Stomach (tissue), 9 donors: ENCODE results near the gene NOTCH3. TPM values are rescaled to one million over a fixed set of nuclear protein-coding genes. Genes with fewer than 3 reads are reported as not detected.

Source experiments
- DNase-seq, 2 donors: peaks; one replicate each; pipeline versions ENCODE4 v3.0.0 to v3.0.0-alpha.2; 2013 to 2019
- H3K27ac ChIP-seq, 5 donors: fragments of 200-600 bp in 4 of 5; sonication (generic) in 4 of 5; one replicate each; pipeline ENCODE4 v1.5.1; 2013 to 2019; ENCODE audit warnings: mild to moderate bottlenecking in 1 of 5, moderate library complexity in 1 of 5
- H3K27me3 ChIP-seq, 3 donors: fragments of 200-600 bp; sonication (generic); one replicate each; pipeline ENCODE4 v1.5.1; 2017 to 2019; ENCODE audit warnings: mixed run types in 1 of 3
- H3K36me3 ChIP-seq, 4 donors: fragments of 200-600 bp; sonication (generic); 1 replicate in 3 of 4; 2 replicates in 1 of 4; pipeline ENCODE4 v1.5.1; 2016 to 2019
- H3K4me1 ChIP-seq, 4 donors: fragments of 200-600 bp; sonication (generic); one replicate each; pipeline ENCODE4 v1.5.1; 2016 to 2019
- H3K4me3 ChIP-seq, 4 donors: fragments of 200-600 bp; sonication (generic) in 3 of 4; one replicate each; pipeline ENCODE4 v1.5.1; 2016 to 2019; ENCODE audit warnings: mild to moderate bottlenecking in 1 of 4
- H3K9me3 ChIP-seq, 4 donors: fragments of 200-600 bp; sonication (generic); one replicate each; pipeline ENCODE4 v1.5.1; 2016 to 2019
- CTCF ChIP-seq, 7 experiments: fragments of 450-650 bp in 4 of 7; fragments of 200-600 bp in 3 of 7; sonication (generic) in 3 of 7; IDR thresholded peaks; one replicate each; pipeline ENCODE4 v1.5.1; 2016 to 2019; ENCODE audit warnings: antibody characterized with exemption in 7 of 7, control low read depth in 2 of 7, mild to moderate bottlenecking in 1 of 7
- EP300 ChIP-seq: sonication (generic); formaldehyde crosslinking; IDR thresholded peaks from one replicate; pipeline ENCODE4 v1.6.1; 2017; ENCODE audit warnings: antibody characterized with exemption
- POLR2A ChIP-seq, 4 donors: fragments of 450-650 bp; IDR thresholded peaks; one replicate each; pipeline ENCODE4 v1.6.1; 2016; ENCODE audit warnings: antibody characterized with exemption in 4 of 4, control low read depth in 2 of 4, mild to moderate bottlenecking in 1 of 4, moderate library complexity in 1 of 4
- POLR2AphosphoS5 ChIP-seq, 3 donors: sonication (generic); formaldehyde crosslinking; IDR thresholded peaks; one replicate each; pipeline ENCODE4 v1.6.1; 2016; ENCODE audit warnings: antibody characterized with exemption in 3 of 3
- WGBS, 5 donors: extraction: QIAGEN DNeasy Blood & Tissue Kit in 3 of 5; methylation state at CpG; one replicate each; pipeline versions ENCODE4 v1.1.5 to v1.1.7; 2013 to 2018; 5-methylcytosine and 5-hydroxymethylcytosine counted together
- intact Hi-C: fragments of 100-400 bp; cut with DNase I; formaldehyde crosslinking; loops from one replicate; pipeline ENCODE4 v1.15.1; 2023; ENCODE audit warnings: low total_unique reads
- polyA plus RNA-seq, 3 donors: library from polyadenylated mRNA; stranded (reverse); fragments of 200-250 nt; gene quantifications; one replicate each; pipeline ENCODE4 v1.2.3, GENCODE V29; 2013
- total RNA-seq, 5 donors: library from RNA; depleted of rRNA; stranded (reverse); fragments of >200 nt; gene quantifications; one replicate each; pipeline versions ENCODE4 v1.1.0 to v1.2.3, GENCODE V29; 2014 to 2016
- donor health status: healthy with polysubstance abuse.
- donor health status: Bipolar disorder and iron deficiency.
- donor health status: healthy.

Gene NOTCH3
- total and polyA plus RNA-seq, 8 donors = 1.2 to 54.5 (median 22.8) TPM

- Histone ChIP-seq H3K27me3 (peaks cover 0 to 21% (median 6%) of the 10 kb centered on the region in 3 donors), H3K27ac (no peak overlapping the region), H3K4me1 (peaks cover 8 to 19% (median 17%) of the 10 kb centered on the region in 4 donors), H3K36me3 (no peaks in the 10 kb centered on the region), H3K9me3 (no peaks in the 10 kb centered on the region), H3K4me3 (no peak overlapping the region)
- intact Hi-C loops = no loop called here
- peak in 1 of 2 donors; percentile 28 for DNase-seq
- TF ChIP-seq POLR2AphosphoS5 (IDR thresholded peaks at IDR 0.05) (no peak), CTCF (IDR thresholded peaks at IDR 0.05) (no peak), EP300 (no peak), POLR2A (IDR thresholded peaks at IDR 0.05) (no peak)
- WGBS, 5 donors = 56 to 69% (median 63%) methylated on average over 6 of the region's 6 CpGs
These were observed 20.0 kb upstream of the NOTCH3 start for GRCh38 chr19:15220833-15221232.

- H3K4me1 ChIP-seq = peaks cover under 1 to 13% (median 11%) of the 10 kb centered on the region in 4 donors
- H3K9me3 ChIP-seq = no peaks in the 10 kb centered on the region
- no peak for TF ChIP-seq POLR2AphosphoS5 (IDR thresholded peaks at IDR 0.05)
- no peak for TF ChIP-seq EP300
- no peak for TF ChIP-seq POLR2A (IDR thresholded peaks at IDR 0.05)
- no peak for TF ChIP-seq CTCF (IDR thresholded peaks at IDR 0.05)
- no peaks in the 10 kb centered on the region for H3K36me3 ChIP-seq
- peaks cover 0 to 15% (median 2%) of the 10 kb centered on the region in 3 donors for H3K27me3 ChIP-seq
- H3K27ac ChIP-seq = no peak overlapping the region
- 44 to 66% (median 57%) methylated on average over 7 of the region's 7 CpGs for WGBS, 5 donors
- no peak for DNase-seq
- no peak overlapping the region for H3K4me3 ChIP-seq
- intact Hi-C loops = no loop called here
These were observed 17.7 kb upstream of the NOTCH3 start for GRCh38 chr19:15218501-15218900.

GRCh38 chr19:15216363-15216762 lies 15.6 kb upstream of the NOTCH3 start:
- Histone ChIP-seq H3K27ac (no peak overlapping the region), H3K36me3 (no peaks in the 10 kb centered on the region), H3K9me3 (no peaks in the 10 kb centered on the region), H3K4me3 (no peak overlapping the region), H3K27me3 (peaks cover 0 to 12% (median 0%) of the 10 kb centered on the region in 3 donors), H3K4me1 (peaks cover 0 to 3% (median 0%) of the 10 kb centered on the region in 4 donors)
- intact Hi-C loops = no loop called here
- TF ChIP-seq CTCF (IDR thresholded peaks at IDR 0.05) = no peak
- TF ChIP-seq POLR2A (IDR thresholded peaks at IDR 0.05) = no peak
- no peak for TF ChIP-seq EP300
- TF ChIP-seq POLR2AphosphoS5 (IDR thresholded peaks at IDR 0.05) = no peak
- WGBS, 5 donors = 39 to 81% (median 52%) methylated on average over 7 of the region's 7 CpGs
- DNase-seq = no peak

GRCh38 chr19:15213715-15214381 lies 13.1 kb upstream of the NOTCH3 start:
- no peak overlapping the region for H3K4me3 ChIP-seq
- H3K27me3 ChIP-seq = peaks cover 0 to 12% (median 0%) of the 10 kb centered on the region in 3 donors
- intact Hi-C loops = no loop called here
- H3K9me3 ChIP-seq = no peaks in the 10 kb centered on the region
- peak overlapping the region in 1 of 5 donors; percentile 20 for H3K27ac ChIP-seq
- TF ChIP-seq POLR2A (IDR thresholded peaks at IDR 0.05) = no peak
- TF ChIP-seq POLR2AphosphoS5 (IDR thresholded peaks at IDR 0.05) = no peak
- TF ChIP-seq CTCF (IDR thresholded peaks at IDR 0.05) = no peak
- TF ChIP-seq EP300 = no peak
- peak; percentile 54 to 76 for DNase-seq
- peaks cover 0 to 3% (median 0%) of the 10 kb centered on the region in 4 donors for H3K4me1 ChIP-seq
- 33 to 77% (median 57%) methylated on average over 4 to 15 of the region's 15 CpGs for WGBS, 5 donors
- H3K36me3 ChIP-seq = no peaks in the 10 kb centered on the region
